Left lung (tissue), 10 donors: ENCODE results near the gene CAPZB. TPM values are rescaled to one million over a fixed set of nuclear protein-coding genes. Genes with fewer than 3 reads are reported as not detected.

Experiments used
- ATAC-seq: fragments of 200-7000 bp; cut with Tn5 transposase; one replicate; pipeline ENCODE4 v1.9.1; 2020; ENCODE audit warnings: moderate library complexity
- DNase-seq, 4 donors: peaks; one replicate each; pipeline ENCODE4 v3.0.0-alpha.2; 2013 to 2020
- H3K27ac ChIP-seq, 2 donors: fragments of 200-600 bp; sonication (generic) in 1 of 2; one replicate each; pipeline versions ENCODE4 v1.5.0 to v1.8.0; 2020 to 2021
- H3K27me3 ChIP-seq, 2 donors: fragments of 200-600 bp; sonication (generic) in 1 of 2; one replicate each; pipeline versions ENCODE4 v1.5.0 to v1.8.0; 2020 to 2021
- H3K36me3 ChIP-seq, 2 donors: fragments of 200-600 bp; sonication (generic) in 1 of 2; one replicate each; pipeline versions ENCODE4 v1.5.0 to v1.8.0; 2020 to 2021
- H3K4me1 ChIP-seq, 2 donors: fragments of 200-600 bp; one replicate each; pipeline ENCODE4 v1.8.0; 2021
- H3K4me3 ChIP-seq, 2 donors: fragments of 200-600 bp; sonication (generic) in 1 of 2; one replicate each; pipeline versions ENCODE4 v1.5.0 to v1.8.0; 2020 to 2021; ENCODE audit warnings: mild to moderate bottlenecking in 1 of 2
- H3K9me3 ChIP-seq, 2 donors: fragments of 200-600 bp; sonication (generic) in 1 of 2; one replicate each; pipeline versions ENCODE4 v1.5.0 to v1.8.0; 2020 to 2021
- CTCF ChIP-seq, 2 donors: fragments of 200-600 bp; sonication (generic) in 1 of 2; IDR thresholded peaks; one replicate each; pipeline versions ENCODE4 v1.5.0 to v1.8.0; 2021; ENCODE audit warnings: antibody characterized with exemption in 2 of 2
- intact Hi-C, 2 donors: fragments of 100-400 bp; cut with DNase I; formaldehyde crosslinking; loops; one replicate each; pipeline versions ENCODE4 v1.11.2 to v1.14.2; 2022
- polyA plus RNA-seq, 6 donors: library from polyadenylated mRNA; unstranded; fragments of 120-200 nt; gene quantifications; one replicate each; pipeline ENCODE4 v1.2.1, GENCODE V29; 2013; ENCODE audit not compliant: insufficient read length in 6 of 6
- total RNA-seq, 2 donors: library from RNA; stranded (reverse); fragmentation: NEBNext Ultra II Directional; extraction: Animal tissue kit (Norgen Biotek cat#: 25700); gene quantifications; one replicate each; pipeline ENCODE4 v1.2.1, GENCODE V29; 2021
- donor health status: DM: no; HTN: yes; CAD: no.
- donor health status: DM: no; HTN: no; CAD: no.

The CAPZB gene
- total and polyA plus RNA-seq, 8 donors = 223 to 327 (median 256) TPM

GRCh38 chr1:19453741-19454201 lies 31.6 kb downstream of the CAPZB start:
- ATAC-seq = peak; percentile 7
- Histone ChIP-seq H3K36me3 (no peaks in the 10 kb centered on the region), H3K4me3 (no peak overlapping the region), H3K9me3 (no peaks in the 10 kb centered on the region), H3K27ac (peak overlapping the region; percentile 67 to 68), H3K4me1 (peaks cover 76 to 100% of the 10 kb centered on the region in 2 donors), H3K27me3 (no peaks in the 10 kb centered on the region)
- DNase-seq = no peak
- TF ChIP-seq CTCF (IDR thresholded peaks at IDR 0.05) = no peak
- intact Hi-C loops = no loop called here

GRCh38 chr1:19452221-19452663 lies 33.1 kb downstream of the CAPZB start:
- peaks cover 69 to 99% of the 10 kb centered on the region in 2 donors for H3K4me1 ChIP-seq
- H3K36me3 ChIP-seq = peaks cover 0 to 9% of the 10 kb centered on the region in 2 donors
- no peaks in the 10 kb centered on the region for H3K9me3 ChIP-seq
- intact Hi-C loops = no loop called here
- peak overlapping the region; percentile 67 to 73 for H3K27ac ChIP-seq
- DNase-seq (peak in 1 of 4 donors; percentile 60), ATAC-seq (peak; percentile 9)
- H3K27me3 ChIP-seq = no peaks in the 10 kb centered on the region
- H3K4me3 ChIP-seq = no peak overlapping the region
- no peak for TF ChIP-seq CTCF (IDR thresholded peaks at IDR 0.05)

- peaks cover 65 to 97% of the 10 kb centered on the region in 2 donors for H3K4me1 ChIP-seq
These were observed 34.4 kb downstream of the CAPZB start for GRCh38 chr1:19450811-19451515.

GRCh38 chr1:19449454-19450228 lies 35.7 kb downstream of the CAPZB start:
- peaks cover 0 to 9% of the 10 kb centered on the region in 2 donors for H3K36me3 ChIP-seq
- intact Hi-C loops = no loop called here
- no peak overlapping the region for H3K4me3 ChIP-seq
- ATAC-seq (no peak), DNase-seq (no peak)
- peaks cover 58 to 91% of the 10 kb centered on the region in 2 donors for H3K4me1 ChIP-seq
- no peaks in the 10 kb centered on the region for H3K9me3 ChIP-seq
- no peaks in the 10 kb centered on the region for H3K27me3 ChIP-seq
- no peak for TF ChIP-seq CTCF (IDR thresholded peaks at IDR 0.05)
- peak overlapping the region; percentile 67 to 73 for H3K27ac ChIP-seq

More at GRCh38 chr1:19450811-19451515, 34.4 kb downstream of the CAPZB start:
- Histone ChIP-seq H3K9me3 (no peaks in the 10 kb centered on the region), H3K36me3 (peaks cover 0 to 9% of the 10 kb centered on the region in 2 donors), H3K27me3 (no peaks in the 10 kb centered on the region), H3K4me3 (no peak overlapping the region), H3K27ac (peak overlapping the region; percentile 67 to 73)
- intact Hi-C loops = no loop called here
- TF ChIP-seq CTCF (IDR thresholded peaks at IDR 0.05) = no peak
- ATAC-seq (peak; percentile 59), DNase-seq (peak in 2 of 4 donors; percentile 56 to 75)
